ENCODE results near the gene MICAL2.

The MICAL2 gene

GRCh38 chr11:12264361-12264760 lies 154.0 kb downstream of the MICAL2 start:
- Mint-ChIP-seq H3K4me3 (no peak overlapping the region), H3K4me1 (ENCODE audit: low read depth) (no peaks in the 10 kb centered on the region), H3K27me3 (no peaks in the 10 kb centered on the region), H3K9me3 (no peaks in the 10 kb centered on the region), H3K36me3 (ENCODE audit: low read depth) (peaks cover 65% of the 10 kb centered on the region), H3K27ac (no peak overlapping the region)
- intact Hi-C loops (cut with micrococcal nuclease) = no loop called here

- no peak overlapping the region for H3K4me3 Mint-ChIP-seq
- no peaks in the 10 kb centered on the region for H3K4me1 Mint-ChIP-seq (ENCODE audit: low read depth)
- no peak overlapping the region for H3K27ac Mint-ChIP-seq
- intact Hi-C loops (cut with micrococcal nuclease) = no loop called here
- H3K27me3 Mint-ChIP-seq = no peaks in the 10 kb centered on the region
- peaks cover 47% of the 10 kb centered on the region for H3K36me3 Mint-ChIP-seq (ENCODE audit: low read depth)
- no peaks in the 10 kb centered on the region for H3K9me3 Mint-ChIP-seq
These were observed 155.7 kb downstream of the MICAL2 start for GRCh38 chr11:12266132-12266531.

- intact Hi-C loops (cut with micrococcal nuclease) = no loop called here
- H3K36me3 Mint-ChIP-seq (ENCODE audit: low read depth) = peaks cover 39% of the 10 kb centered on the region
- H3K9me3 Mint-ChIP-seq = no peaks in the 10 kb centered on the region
- H3K4me1 Mint-ChIP-seq (ENCODE audit: low read depth) = no peaks in the 10 kb centered on the region
- H3K27me3 Mint-ChIP-seq = no peaks in the 10 kb centered on the region
- no peak overlapping the region for H3K4me3 Mint-ChIP-seq
- no peak overlapping the region for H3K27ac Mint-ChIP-seq
These were observed 156.6 kb downstream of the MICAL2 start for GRCh38 chr11:12266943-12267342.

GRCh38 chr11:12267921-12268320 lies 157.5 kb downstream of the MICAL2 start:
- H3K4me1 Mint-ChIP-seq (ENCODE audit: low read depth) = no peaks in the 10 kb centered on the region

GRCh38 chr11:12269104-12269441 lies 158.7 kb downstream of the MICAL2 start:
- Mint-ChIP-seq H3K4me1 (ENCODE audit: low read depth) (no peaks in the 10 kb centered on the region), H3K4me3 (no peak overlapping the region), H3K36me3 (ENCODE audit: low read depth) (peaks cover 18% of the 10 kb centered on the region), H3K27ac (no peak overlapping the region), H3K9me3 (no peaks in the 10 kb centered on the region), H3K27me3 (no peaks in the 10 kb centered on the region)
- intact Hi-C loops (cut with micrococcal nuclease) = no loop called here

More at GRCh38 chr11:12267921-12268320, 157.5 kb downstream of the MICAL2 start:
- H3K36me3 Mint-ChIP-seq (ENCODE audit: low read depth) = peaks cover 29% of the 10 kb centered on the region
- no peak overlapping the region for H3K4me3 Mint-ChIP-seq
- intact Hi-C loops (cut with micrococcal nuclease) = no loop called here
- H3K27me3 Mint-ChIP-seq = no peaks in the 10 kb centered on the region
- H3K27ac Mint-ChIP-seq = no peak overlapping the region
- no peaks in the 10 kb centered on the region for H3K9me3 Mint-ChIP-seq

- Mint-ChIP-seq H3K4me3 (no peak overlapping the region), H3K27me3 (no peaks in the 10 kb centered on the region), H3K36me3 (ENCODE audit: low read depth) (peaks cover 13% of the 10 kb centered on the region), H3K27ac (no peak overlapping the region), H3K4me1 (ENCODE audit: low read depth) (no peaks in the 10 kb centered on the region), H3K9me3 (no peaks in the 10 kb centered on the region)
- intact Hi-C loops (cut with micrococcal nuclease) = no loop called here
These were observed 159.2 kb downstream of the MICAL2 start for GRCh38 chr11:12269446-12270214.

GRCh38 chr11:12270215-12270797 lies 159.9 kb downstream of the MICAL2 start:
- peaks cover 13% of the 10 kb centered on the region for H3K36me3 Mint-ChIP-seq (ENCODE audit: low read depth)
- intact Hi-C loops (cut with micrococcal nuclease) = no loop called here
- no peaks in the 10 kb centered on the region for H3K9me3 Mint-ChIP-seq
- H3K27me3 Mint-ChIP-seq = no peaks in the 10 kb centered on the region
- no peaks in the 10 kb centered on the region for H3K4me1 Mint-ChIP-seq (ENCODE audit: low read depth)
- no peak overlapping the region for H3K4me3 Mint-ChIP-seq
- no peak overlapping the region for H3K27ac Mint-ChIP-seq

GRCh38 chr11:12270817-12271216 lies 160.4 kb downstream of the MICAL2 start:
- Mint-ChIP-seq H3K4me1 (ENCODE audit: low read depth) (no peaks in the 10 kb centered on the region), H3K9me3 (no peaks in the 10 kb centered on the region), H3K27me3 (no peaks in the 10 kb centered on the region), H3K4me3 (no peak overlapping the region), H3K27ac (no peak overlapping the region), H3K36me3 (ENCODE audit: low read depth) (peaks cover 14% of the 10 kb centered on the region)
- intact Hi-C loops (cut with micrococcal nuclease) = no loop called here

GRCh38 chr11:12271241-12271640 lies 160.9 kb downstream of the MICAL2 start:
- no peaks in the 10 kb centered on the region for H3K27me3 Mint-ChIP-seq
- intact Hi-C loops (cut with micrococcal nuclease) = no loop called here
- H3K4me3 Mint-ChIP-seq = no peak overlapping the region
- H3K9me3 Mint-ChIP-seq = no peaks in the 10 kb centered on the region
- no peaks in the 10 kb centered on the region for H3K4me1 Mint-ChIP-seq (ENCODE audit: low read depth)
- H3K36me3 Mint-ChIP-seq (ENCODE audit: low read depth) = peaks cover 18% of the 10 kb centered on the region
- H3K27ac Mint-ChIP-seq = no peak overlapping the region

GRCh38 chr11:12271826-12272366 lies 161.5 kb downstream of the MICAL2 start:
- intact Hi-C loops (cut with micrococcal nuclease) = no loop called here
- Mint-ChIP-seq H3K4me3 (no peak overlapping the region), H3K27ac (no peak overlapping the region), H3K27me3 (no peaks in the 10 kb centered on the region), H3K4me1 (ENCODE audit: low read depth) (no peaks in the 10 kb centered on the region), H3K36me3 (ENCODE audit: low read depth) (peaks cover 21% of the 10 kb centered on the region), H3K9me3 (no peaks in the 10 kb centered on the region)

- Mint-ChIP-seq H3K9me3 (no peaks in the 10 kb centered on the region), H3K4me3 (no peak overlapping the region), H3K27ac (no peak overlapping the region), H3K4me1 (ENCODE audit: low read depth) (no peaks in the 10 kb centered on the region), H3K27me3 (no peaks in the 10 kb centered on the region), H3K36me3 (ENCODE audit: low read depth) (peaks cover 10% of the 10 kb centered on the region)
- intact Hi-C loops (cut with micrococcal nuclease) = no loop called here
These were observed 162.6 kb downstream of the MICAL2 start for GRCh38 chr11:12272821-12273617.

GRCh38 chr11:12273618-12273995 lies 163.2 kb downstream of the MICAL2 start:
- H3K27me3 Mint-ChIP-seq = no peaks in the 10 kb centered on the region
- H3K9me3 Mint-ChIP-seq = no peaks in the 10 kb centered on the region
- H3K4me1 Mint-ChIP-seq (ENCODE audit: low read depth) = no peaks in the 10 kb centered on the region
- H3K36me3 Mint-ChIP-seq (ENCODE audit: low read depth) = peaks cover 8% of the 10 kb centered on the region
- H3K27ac Mint-ChIP-seq = no peak overlapping the region
- intact Hi-C loops (cut with micrococcal nuclease) = no loop called here
- no peak overlapping the region for H3K4me3 Mint-ChIP-seq

- H3K4me3 Mint-ChIP-seq = no peak overlapping the region
- intact Hi-C loops (cut with micrococcal nuclease) = no loop called here
- no peaks in the 10 kb centered on the region for H3K9me3 Mint-ChIP-seq
- H3K27ac Mint-ChIP-seq = no peak overlapping the region
- H3K4me1 Mint-ChIP-seq (ENCODE audit: low read depth) = no peaks in the 10 kb centered on the region
- H3K36me3 Mint-ChIP-seq (ENCODE audit: low read depth) = peaks cover 8% of the 10 kb centered on the region
- no peaks in the 10 kb centered on the region for H3K27me3 Mint-ChIP-seq
These were observed 163.7 kb downstream of the MICAL2 start for GRCh38 chr11:12274056-12274455.

GRCh38 chr11:12274558-12275197 lies 164.3 kb downstream of the MICAL2 start:
- H3K36me3 Mint-ChIP-seq (ENCODE audit: low read depth) = peaks cover 8% of the 10 kb centered on the region
- H3K4me3 Mint-ChIP-seq = no peak overlapping the region
- H3K27ac Mint-ChIP-seq = no peak overlapping the region
- H3K4me1 Mint-ChIP-seq (ENCODE audit: low read depth) = no peaks in the 10 kb centered on the region
- H3K9me3 Mint-ChIP-seq = no peaks in the 10 kb centered on the region
- no peaks in the 10 kb centered on the region for H3K27me3 Mint-ChIP-seq
- intact Hi-C loops (cut with micrococcal nuclease) = no loop called here
